CD4-positive, alpha-beta memory T cell (primary cell): ENCODE results near the gene DKK3. TPM values are rescaled to one million over a fixed set of nuclear protein-coding genes. Genes with fewer than 3 reads are reported as not detected.

Experiments used
- CTCF ChIA-PET: fragments of 350-600 bp; sonication (Branson Sonifier 250); formaldehyde crosslinking; loops from one replicate; lab custom pipeline; 2021; ENCODE audit warnings: inconsistent platforms; ENCODE audit not compliant: partially characterized antibody; lab: Charles Lee
- POLR2A ChIA-PET: fragments of 350-600 bp; sonication (Branson Sonifier 250); formaldehyde crosslinking; loops from one replicate; lab custom pipeline; 2021; ENCODE audit not compliant: partially characterized antibody; lab: Charles Lee
- DNase-seq, 5 donors: peaks; one replicate each; pipeline versions ENCODE4 v3.0.0 to v3.0.0-alpha.2; 2020 to 2022; ENCODE audit warnings: mixed read lengths in 1 of 5
- H3K27ac ChIP-seq: one replicate; pipeline ENCODE4 v1.7.0; 2013; ENCODE audit warnings: low read depth, low read length
- H3K27me3 ChIP-seq: 2 replicates; pipeline ENCODE4 v1.7.0; 2013; ENCODE audit warnings: mild to moderate bottlenecking, low read length, moderate library complexity; ENCODE audit not compliant: insufficient read depth
- H3K36me3 ChIP-seq: 2 replicates; pipeline ENCODE4 v1.7.0; 2013; ENCODE audit warnings: mild to moderate bottlenecking, low read length, moderate library complexity; ENCODE audit not compliant: insufficient read depth
- H3K4me1 ChIP-seq: 2 replicates; pipeline ENCODE4 v1.7.0; 2013; ENCODE audit warnings: mild to moderate bottlenecking, low read length, moderate library complexity; ENCODE audit not compliant: insufficient read depth
- H3K4me3 ChIP-seq, 2 donors: one replicate each; pipeline ENCODE4 v1.7.0; 2013; ENCODE audit warnings: low read length in 2 of 2, mild to moderate bottlenecking in 1 of 2
- H3K9me3 ChIP-seq, 2 donors: one replicate each; pipeline ENCODE4 v1.7.0; 2013; ENCODE audit warnings: low read length in 2 of 2, control low read depth in 1 of 2; ENCODE audit not compliant: control insufficient read depth in 1 of 2
- H3K27ac Mint-ChIP-seq, 7 donors: one replicate each; pipeline ENCODE4 v1.8.0; 2020 to 2021; ENCODE audit warnings: mixed read lengths in 7 of 7, mild to moderate bottlenecking in 6 of 7, inconsistent platforms in 3 of 7, moderate library complexity in 3 of 7
- H3K27me3 Mint-ChIP-seq, 2 donors: one replicate each; pipeline ENCODE4 v1.8.0; 2020 to 2021; ENCODE audit warnings: mixed read lengths in 2 of 2
- H3K36me3 Mint-ChIP-seq, 2 donors: one replicate each; pipeline ENCODE4 v1.8.0; 2020 to 2021; ENCODE audit warnings: mixed read lengths in 2 of 2, inconsistent platforms in 1 of 2, mild to moderate bottlenecking in 1 of 2
- H3K4me1 Mint-ChIP-seq, 4 donors: one replicate each; pipeline ENCODE4 v1.8.0; 2020 to 2021; ENCODE audit warnings: mixed read lengths in 4 of 4, mild to moderate bottlenecking in 1 of 4
- H3K4me3 Mint-ChIP-seq, 8 donors: one replicate each; pipeline ENCODE4 v1.8.0; 2020 to 2021; ENCODE audit warnings: mixed read lengths in 8 of 8, mild to moderate bottlenecking in 7 of 8, moderate library complexity in 6 of 8, inconsistent platforms in 3 of 8
- H3K9me3 Mint-ChIP-seq, 8 donors: one replicate each; pipeline ENCODE4 v1.8.0; 2020 to 2021; ENCODE audit warnings: mixed read lengths in 8 of 8, mild to moderate bottlenecking in 5 of 8, inconsistent platforms in 3 of 8, moderate library complexity in 1 of 8
- intact Hi-C: fragments of 100-400 bp; cut with micrococcal nuclease; formaldehyde crosslinking; loops from one replicate; pipeline ENCODE4 v1.15.1; 2023
- polyA plus RNA-seq, 2 donors: library from polyadenylated mRNA; unstranded; fragments of 300-500 nt; fragmentation: Illumina TruSeq; gene quantifications; one replicate each; pipeline ENCODE4 v1.2.3, GENCODE V29; 2021
- total RNA-seq, 2 experiments: library from RNA; stranded (reverse); gene quantifications; one replicate each; pipeline ENCODE4 v1.2.3, GENCODE V29; 2021

Gene DKK3
- total and polyA plus RNA-seq, 4 experiments from 2014 or later, result 0.89 to 3.1 (median 2.9) TPM; not detected in 1

GRCh38 chr11:11961399-11962028, 46.9 kb downstream of the DKK3 start:
- Mint-ChIP-seq H3K4me1 (peaks cover 37 to 47% (median 43%) of the 10 kb centered on the region in 4 donors), H3K27ac (peak overlapping the region in 4 of 7 donors; percentile 31 to 92 (median 67)), H3K9me3 (peaks cover 0 to 3% (median 0%) of the 10 kb centered on the region in 8 donors), H3K36me3 (peaks cover 11 to 13% of the 10 kb centered on the region in 2 donors), H3K27me3 (no peaks in the 10 kb centered on the region), H3K4me3 (peak overlapping the region in 4 of 8 donors; percentile 67 to 85 (median 74))
- peak overlapping the region in 1 of 2 donors; percentile 9 for H3K4me3 ChIP-seq
- H3K4me1 ChIP-seq, result peaks cover 41% of the 10 kb centered on the region
- no peak overlapping the region for H3K27ac ChIP-seq
- no peaks in the 10 kb centered on the region for H3K27me3 ChIP-seq
- H3K36me3 ChIP-seq, result peaks cover 3% of the 10 kb centered on the region
- no peak for DNase-seq
- H3K9me3 ChIP-seq, result no peaks in the 10 kb centered on the region
- intact Hi-C loops, result no loop called here
- ChIA-PET CTCF (interaction anchor here (1.4 to 2.1 kb wide), 3 partner anchors 29 to 320 kb away, joined by 4 to 6 read pairs (median 5); no protein-coding TSS in a partner anchor), POLR2A (interaction anchor here (0.6 to 1.6 kb wide), 4 partner anchors 17 to 263 kb away, joined by 3 to 4 read pairs (median 3); no protein-coding TSS in a partner anchor)

GRCh38 chr11:11960687-11961086, 47.7 kb downstream of the DKK3 start:
- no peaks in the 10 kb centered on the region for H3K27me3 Mint-ChIP-seq
- peaks cover 0 to 3% (median 0%) of the 10 kb centered on the region in 8 donors for H3K9me3 Mint-ChIP-seq
- no peaks in the 10 kb centered on the region for H3K9me3 ChIP-seq
- H3K27ac ChIP-seq, result no peak overlapping the region
- peaks cover 19 to 21% of the 10 kb centered on the region in 2 donors for H3K36me3 Mint-ChIP-seq
- H3K4me1 ChIP-seq, result peaks cover 41% of the 10 kb centered on the region
- peaks cover 37 to 44% (median 43%) of the 10 kb centered on the region in 4 donors for H3K4me1 Mint-ChIP-seq
- intact Hi-C loops, result no loop called here
- H3K27ac Mint-ChIP-seq, result peak overlapping the region; percentile 2 to 92 (median 79)
- peak; percentile 48 to 57 (median 53) for DNase-seq
- H3K4me3 ChIP-seq, result peak overlapping the region in 1 of 2 donors; percentile 9
- H3K27me3 ChIP-seq, result no peaks in the 10 kb centered on the region
- CTCF ChIA-PET, result interaction anchor here (0.9 to 2.1 kb wide), 4 partner anchors 28 to 321 kb away, joined by 3 to 6 read pairs (median 4); no protein-coding TSS in a partner anchor
- peaks cover 11% of the 10 kb centered on the region for H3K36me3 ChIP-seq
- H3K4me3 Mint-ChIP-seq, result peak overlapping the region in 7 of 8 donors; percentile 30 to 85 (median 67)
- POLR2A ChIA-PET, result interaction anchor here (0.6 to 1.6 kb wide), 6 partner anchors 18 to 264 kb away, joined by 3 to 4 read pairs (median 3); no protein-coding TSS in a partner anchor

GRCh38 chr11:11959601-11960000, 48.8 kb downstream of the DKK3 start:
- Histone ChIP-seq H3K4me3 (no peak overlapping the region), H3K4me1 (peaks cover 41% of the 10 kb centered on the region), H3K9me3 (no peaks in the 10 kb centered on the region), H3K27me3 (no peaks in the 10 kb centered on the region), H3K36me3 (peaks cover 22% of the 10 kb centered on the region), H3K27ac (no peak overlapping the region)
- no peaks in the 10 kb centered on the region for H3K27me3 Mint-ChIP-seq
- peak overlapping the region in 6 of 7 donors; percentile 9 to 79 (median 74) for H3K27ac Mint-ChIP-seq
- intact Hi-C loops, result no loop called here
- peaks cover 25 to 32% of the 10 kb centered on the region in 2 donors for H3K36me3 Mint-ChIP-seq
- peaks cover 0 to 3% (median 0%) of the 10 kb centered on the region in 8 donors for H3K9me3 Mint-ChIP-seq
- H3K4me3 Mint-ChIP-seq, result peak overlapping the region in 2 of 8 donors; percentile 8 to 32
- DNase-seq, result no peak
- ChIA-PET POLR2A (interaction anchor here (1.2 kb wide), 1 partner anchor 36 kb away, joined by 4 read pairs; no protein-coding TSS in a partner anchor), CTCF (interaction anchor here (1.4 kb wide), 2 partner anchors 8 to 85 kb away, joined by 4 read pairs; no protein-coding TSS in a partner anchor)
- peaks cover 37 to 44% (median 43%) of the 10 kb centered on the region in 4 donors for H3K4me1 Mint-ChIP-seq

GRCh38 chr11:11958403-11959231, 49.8 kb downstream of the DKK3 start:
- Histone ChIP-seq H3K4me3 (no peak overlapping the region), H3K27ac (no peak overlapping the region), H3K4me1 (peaks cover 41% of the 10 kb centered on the region), H3K9me3 (no peaks in the 10 kb centered on the region), H3K27me3 (no peaks in the 10 kb centered on the region), H3K36me3 (peaks cover 24% of the 10 kb centered on the region)
- H3K4me3 Mint-ChIP-seq, result peak overlapping the region in 1 of 8 donors; percentile 18
- intact Hi-C loops, result no loop called here
- peaks cover 37 to 44% (median 43%) of the 10 kb centered on the region in 4 donors for H3K4me1 Mint-ChIP-seq
- no peak for DNase-seq
- no peaks in the 10 kb centered on the region for H3K27me3 Mint-ChIP-seq
- ChIA-PET CTCF (interaction anchor here (0.7 to 1.5 kb wide), 5 partner anchors 9 to 171 kb away, joined by 3 to 4 read pairs (median 4); no protein-coding TSS in a partner anchor), POLR2A (no interaction called here)
- peaks cover 32 to 39% of the 10 kb centered on the region in 2 donors for H3K36me3 Mint-ChIP-seq
- H3K27ac Mint-ChIP-seq, result peak overlapping the region in 4 of 7 donors; percentile 28 to 79 (median 46)
- peaks cover 0 to 3% (median 0%) of the 10 kb centered on the region in 8 donors for H3K9me3 Mint-ChIP-seq

GRCh38 chr11:11956006-11956405, 52.4 kb downstream of the DKK3 start:
- no peaks in the 10 kb centered on the region for H3K9me3 ChIP-seq
- H3K4me1 ChIP-seq, result peaks cover 26% of the 10 kb centered on the region
- no peak overlapping the region for H3K4me3 ChIP-seq
- H3K27ac Mint-ChIP-seq, result peak overlapping the region in 2 of 7 donors; percentile 12 to 63
- no peak overlapping the region for H3K27ac ChIP-seq
- H3K36me3 Mint-ChIP-seq, result peaks cover 57 to 61% of the 10 kb centered on the region in 2 donors
- H3K9me3 Mint-ChIP-seq, result peaks cover 0 to 2% (median 0%) of the 10 kb centered on the region in 8 donors
- H3K27me3 ChIP-seq, result no peaks in the 10 kb centered on the region
- ChIA-PET CTCF (interaction anchor here (1.0 to 2.6 kb wide), 3 partner anchors 10 to 24 kb away, joined by 3 to 13 read pairs (median 5); no protein-coding TSS in a partner anchor), POLR2A (no interaction called here)
- peaks cover 26 to 29% (median 27%) of the 10 kb centered on the region in 4 donors for H3K4me1 Mint-ChIP-seq
- DNase-seq, result no peak
- H3K36me3 ChIP-seq, result peaks cover 41% of the 10 kb centered on the region
- H3K27me3 Mint-ChIP-seq, result no peaks in the 10 kb centered on the region
- no peak overlapping the region for H3K4me3 Mint-ChIP-seq
- intact Hi-C loops, result no loop called here

GRCh38 chr11:11952036-11952435, 56.4 kb downstream of the DKK3 start:
- no peak overlapping the region for H3K27ac ChIP-seq
- H3K9me3 ChIP-seq, result no peaks in the 10 kb centered on the region
- H3K4me1 ChIP-seq, result no peaks in the 10 kb centered on the region
- CTCF ChIA-PET, result interaction anchor here (1.0 kb wide), 2 partner anchors 15 to 19 kb away, joined by 3 read pairs; no protein-coding TSS in a partner anchor
- H3K27me3 Mint-ChIP-seq, result no peaks in the 10 kb centered on the region
- peak overlapping the region in 4 of 7 donors; percentile 3 to 86 (median 40) for H3K27ac Mint-ChIP-seq
- POLR2A ChIA-PET, result no interaction called here
- H3K4me1 Mint-ChIP-seq, result peaks cover 0 to 2% (median 0%) of the 10 kb centered on the region in 4 donors
- H3K27me3 ChIP-seq, result no peaks in the 10 kb centered on the region
- H3K4me3 Mint-ChIP-seq, result no peak overlapping the region
- peaks cover 65 to 83% of the 10 kb centered on the region in 2 donors for H3K36me3 Mint-ChIP-seq
- intact Hi-C loops, result no loop called here
- peaks cover 62% of the 10 kb centered on the region for H3K36me3 ChIP-seq
- DNase-seq, result no peak
- H3K9me3 Mint-ChIP-seq, result peaks cover 0 to 2% (median 0%) of the 10 kb centered on the region in 8 donors
- no peak overlapping the region for H3K4me3 ChIP-seq
